GM18505 (cell line): ENCODE data around the gene C15orf39.

ENCODE experiments used
- ATAC-seq: cut with Tn5 transposase; IDR thresholded peaks from one replicate; pipeline ENCODE4 v1.9.1; 2021; ENCODE audit not compliant: unreplicated experiment
- POLR2A ChIP-seq: IDR thresholded peaks from 4 replicates; pipeline ENCODE4 v1.6.1; 2011; ENCODE audit warnings: borderline replicate concordance; ENCODE audit not compliant: insufficient read depth, insufficient read length; ENCODE audit errors: extremely low read depth

The C15orf39 gene

GRCh38 chr15:75179746-75180140, 21.9 kb upstream of the C15orf39 start:
- TF ChIP-seq POLR2A = no peak
- no peak for ATAC-seq

- TF ChIP-seq POLR2A = no peak
- ATAC-seq = no peak
Measured at GRCh38 chr15:75181780-75182179, 19.9 kb upstream of the C15orf39 start.

GRCh38 chr15:75182187-75183131, 19.2 kb upstream of the C15orf39 start:
- no peak for TF ChIP-seq POLR2A
- no peak for ATAC-seq

- no peak for ATAC-seq
- no peak for TF ChIP-seq POLR2A
Measured at GRCh38 chr15:75185271-75186029, 16.2 kb upstream of the C15orf39 start.

- no peak for ATAC-seq
- TF ChIP-seq POLR2A = no peak
Measured at GRCh38 chr15:75186044-75186443, 15.6 kb upstream of the C15orf39 start.

GRCh38 chr15:75188499-75188898, 13.2 kb upstream of the C15orf39 start:
- ATAC-seq = no peak
- TF ChIP-seq POLR2A = no peak

GRCh38 chr15:75191235-75191634, 10.4 kb upstream of the C15orf39 start:
- no peak for TF ChIP-seq POLR2A
- ATAC-seq = no peak

GRCh38 chr15:75192307-75192706, 9.4 kb upstream of the C15orf39 start:
- TF ChIP-seq POLR2A = no peak
- ATAC-seq = no peak

- ATAC-seq = no peak
- TF ChIP-seq POLR2A = no peak
Measured at GRCh38 chr15:75193272-75193671, 8.4 kb upstream of the C15orf39 start.

GRCh38 chr15:75193976-75194375, 7.7 kb upstream of the C15orf39 start:
- ATAC-seq = no peak
- no peak for TF ChIP-seq POLR2A

- TF ChIP-seq POLR2A = no peak
- no peak for ATAC-seq
Measured at GRCh38 chr15:75194397-75194796, 7.3 kb upstream of the C15orf39 start.

- ATAC-seq = no peak
- no peak for TF ChIP-seq POLR2A
Measured at GRCh38 chr15:75195122-75195765, 6.4 kb upstream of the C15orf39 start.

- no peak for TF ChIP-seq POLR2A
Measured at GRCh38 chr15:75195766-75196241, 5.9 kb upstream of the C15orf39 start.

More at GRCh38 chr15:75195766-75196241, 5.9 kb upstream of the C15orf39 start:
- ATAC-seq = no peak
